HG03457 (cell line): ENCODE data around the gene GAPDHS.

Source experiments
- ATAC-seq: cut with Tn5 transposase; IDR thresholded peaks from one replicate; pipeline ENCODE4 v1.9.1; 2021; ENCODE audit warnings: moderate number of reproducible peaks; ENCODE audit not compliant: unreplicated experiment

The GAPDHS gene

GRCh38 chr19:35509861-35510625 lies 23.2 kb upstream of the GAPDHS start:
- ATAC-seq: no peak

GRCh38 chr19:35510626-35510964 lies 22.7 kb upstream of the GAPDHS start:
- no peak for ATAC-seq

GRCh38 chr19:35511337-35511736 lies 21.9 kb upstream of the GAPDHS start:
- ATAC-seq: no peak

- no peak for ATAC-seq
Observed at GRCh38 chr19:35512831-35513627, 20.2 kb upstream of the GAPDHS start.

- ATAC-seq: no peak
Observed at GRCh38 chr19:35513628-35514281, 19.5 kb upstream of the GAPDHS start, which contains the start of gene DMKN. Gene DMKN, minus strand, starts transcription at chr19:35513649. Its CDS starts 174 bp downstream, at chr19:35513475.

GRCh38 chr19:35514282-35514809 lies 18.9 kb upstream of the GAPDHS start:
- ATAC-seq: no peak

- no peak for ATAC-seq
Observed at GRCh38 chr19:35516310-35516709, 16.9 kb upstream of the GAPDHS start.

GRCh38 chr19:35517342-35517741 lies 15.9 kb upstream of the GAPDHS start:
- no peak for ATAC-seq

- ATAC-seq: no peak
Observed at GRCh38 chr19:35518313-35518712, 14.9 kb upstream of the GAPDHS start.

GRCh38 chr19:35519291-35519690 lies 14.0 kb upstream of the GAPDHS start:
- ATAC-seq: no peak

GRCh38 chr19:35521124-35521743 lies 12.0 kb upstream of the GAPDHS start:
- ATAC-seq: no peak

- ATAC-seq: no peak
Observed at GRCh38 chr19:35522745-35523327, 10.4 kb upstream of the GAPDHS start.

- no peak for ATAC-seq
Observed at GRCh38 chr19:35524181-35524837, 8.9 kb upstream of the GAPDHS start.

- ATAC-seq: no peak
Observed at GRCh38 chr19:35525873-35526272, 7.4 kb upstream of the GAPDHS start.

GRCh38 chr19:35528218-35529038 lies 4.8 kb upstream of the GAPDHS start, which contains the start of gene SBSN:
Gene SBSN, minus strand, starts transcription at chr19:35528311. Its CDS starts 30 bp downstream, at chr19:35528281.
- ATAC-seq: no peak

- ATAC-seq: no peak
Observed at GRCh38 chr19:35529241-35530218, 3.7 kb upstream of the GAPDHS start.

- no peak for ATAC-seq
Observed at GRCh38 chr19:35531291-35531690, 2.0 kb upstream of the GAPDHS start.

- no peak for ATAC-seq
Observed at GRCh38 chr19:35533822-35534392, 651 bp downstream of the GAPDHS start.
